NCI-H146 (cell line): Measurements from ENCODE around the gene RC3H1.
"Not testable (repeated sequence)": the region's sequence is repeated elsewhere in the genome, so short reads cannot be mapped to it uniquely, and the experiment has no call there.

Experiments
- DNase-seq: peaks from one replicate; lab custom pipeline; 2025; lab: John Stamatoyannopoulos, UW

RC3H1 gene

GRCh38 chr1:174022080-174022975 lies at the start of gene RC3H1:
RC3H1 (minus strand) TSS chr1:174022357; CDS start chr1:173992985, 29,372 bp downstream.
- peak; percentile 90 for DNase-seq

- no peak for DNase-seq
Measured at GRCh38 chr1:174070614-174071013, 48.5 kb upstream of the RC3H1 start.

- DNase-seq = no peak
Measured at GRCh38 chr1:174068000-174068399, 45.8 kb upstream of the RC3H1 start.

- no peak for DNase-seq
Measured at GRCh38 chr1:174060090-174060489, 37.9 kb upstream of the RC3H1 start.

GRCh38 chr1:174058624-174059023 lies 36.5 kb upstream of the RC3H1 start:
- DNase-seq = no peak

- not testable (repeated sequence) for DNase-seq
Measured at GRCh38 chr1:174056609-174057008, 34.5 kb upstream of the RC3H1 start.

- not testable (repeated sequence) for DNase-seq
Measured at GRCh38 chr1:174055797-174056196, 33.6 kb upstream of the RC3H1 start.

- DNase-seq = no peak
Measured at GRCh38 chr1:174053826-174054225, 31.7 kb upstream of the RC3H1 start.

GRCh38 chr1:174052621-174053020 lies 30.5 kb upstream of the RC3H1 start:
- DNase-seq = no peak

GRCh38 chr1:174051956-174052355 lies 29.8 kb upstream of the RC3H1 start:
- no peak for DNase-seq

GRCh38 chr1:174049514-174049913 lies 27.4 kb upstream of the RC3H1 start:
- DNase-seq = no peak

GRCh38 chr1:174044418-174045222 lies 22.5 kb upstream of the RC3H1 start:
- DNase-seq = no peak

- DNase-seq = not testable (repeated sequence)
Measured at GRCh38 chr1:174042509-174042908, 20.4 kb upstream of the RC3H1 start.

- no peak for DNase-seq
Measured at GRCh38 chr1:174041369-174041768, 19.2 kb upstream of the RC3H1 start.

GRCh38 chr1:174040387-174040786 lies 18.2 kb upstream of the RC3H1 start:
- DNase-seq = peak; percentile 49

- DNase-seq = no peak
Measured at GRCh38 chr1:174039027-174039426, 16.9 kb upstream of the RC3H1 start.

GRCh38 chr1:174036798-174037197 lies 14.6 kb upstream of the RC3H1 start:
- DNase-seq = no peak

GRCh38 chr1:174036204-174036603 lies 14.0 kb upstream of the RC3H1 start:
- no peak for DNase-seq

GRCh38 chr1:174032671-174033222 lies 10.6 kb upstream of the RC3H1 start:
- no peak for DNase-seq

- DNase-seq = no peak
Measured at GRCh38 chr1:174031099-174031498, 8.9 kb upstream of the RC3H1 start.

GRCh38 chr1:174028495-174028894 lies 6.3 kb upstream of the RC3H1 start:
- no peak for DNase-seq

GRCh38 chr1:174023440-174023839 lies 1.3 kb upstream of the RC3H1 start:
- no peak for DNase-seq

- no peak for DNase-seq
Measured at GRCh38 chr1:174022976-174023277, 770 bp upstream of the RC3H1 start.
